Esophagus muscularis mucosa (tissue), 4 donors: ENCODE data around the gene DIP2C. TPM values are rescaled to one million over a fixed set of nuclear protein-coding genes. Genes with fewer than 3 reads are reported as not detected.

Experiments
- DNase-seq: peaks from one replicate; pipeline ENCODE4 v3.0.0-alpha.2; 2017; ENCODE audit errors: extremely low spot score
- H3K27ac ChIP-seq, 4 donors: fragments of 200-600 bp; sonication (generic); replicated peaks in 1 of 4; 1 replicate in 3 of 4; 2 replicates in 1 of 4; pipeline ENCODE4 v1.5.1; 2016 to 2019; ENCODE audit warnings: mild to moderate bottlenecking in 1 of 4
- H3K27me3 ChIP-seq, 4 donors: fragments of 200-600 bp; sonication (generic); one replicate each; pipeline versions ENCODE4 v1.5.1 to v1.6.0; 2016 to 2019
- H3K36me3 ChIP-seq, 4 donors: fragments of 200-600 bp; sonication (generic); one replicate each; pipeline ENCODE4 v1.5.1; 2016 to 2019
- H3K4me1 ChIP-seq, 4 donors: fragments of 200-600 bp; sonication (generic); one replicate each; pipeline ENCODE4 v1.5.1; 2016 to 2019
- H3K4me3 ChIP-seq, 4 donors: fragments of 200-600 bp; sonication (generic); 1 replicate in 2 of 4; 2 replicates in 2 of 4; pipeline ENCODE4 v1.5.1; 2016 to 2019; ENCODE audit warnings: mild to moderate bottlenecking in 4 of 4, moderate library complexity in 1 of 4
- H3K9me3 ChIP-seq, 4 donors: fragments of 200-600 bp; sonication (generic); 1 replicate in 3 of 4; 2 replicates in 1 of 4; pipeline ENCODE4 v1.5.1; 2016 to 2019
- CTCF ChIP-seq, 3 experiments: fragments of 200-600 bp in 2 of 3; fragments of 450-650 bp in 1 of 3; sonication (generic) in 2 of 3; IDR thresholded peaks; one replicate each; pipeline ENCODE4 v1.5.1; 2017 to 2019; ENCODE audit warnings: antibody characterized with exemption in 3 of 3, mild to moderate bottlenecking in 2 of 3, moderate library complexity in 1 of 3
- EP300 ChIP-seq: sonication (generic); formaldehyde crosslinking; IDR thresholded peaks from one replicate; pipeline ENCODE4 v1.6.1; 2017; ENCODE audit warnings: antibody characterized with exemption
- POLR2A ChIP-seq: fragments of 450-650 bp; IDR thresholded peaks from one replicate; pipeline ENCODE4 v1.6.1; 2017; ENCODE audit warnings: antibody characterized with exemption, moderate library complexity, mild to moderate bottlenecking, low read depth
- POLR2AphosphoS5 ChIP-seq, 2 donors: sonication (generic); formaldehyde crosslinking; IDR thresholded peaks; one replicate each; pipeline ENCODE4 v1.6.1; 2017; ENCODE audit warnings: antibody characterized with exemption in 2 of 2
- WGBS: methylation state at CpG from one replicate; pipeline ENCODE4 v1.1.5; 2018; 5-methylcytosine and 5-hydroxymethylcytosine counted together
- intact Hi-C: fragments of 100-400 bp; cut with DNase I; formaldehyde crosslinking; loops from one replicate; pipeline ENCODE4 v1.15.1; 2023
- total RNA-seq, 4 donors: library from RNA; depleted of rRNA; stranded (reverse); fragments of >200 nt; gene quantifications; one replicate each; pipeline versions ENCODE4 v1.1.0 to v1.2.1, GENCODE V29; 2016

Gene DIP2C
- total RNA-seq, 4 donors from 2014 or later = 38.6 to 66.4 (median 55.7) TPM

GRCh38 chr10:504121-504611 is 185.3 kb downstream of the DIP2C start:
- no peak overlapping the region for H3K27ac ChIP-seq
- H3K4me1 ChIP-seq = peaks cover 23 to 60% (median 39%) of the 10 kb centered on the region in 4 donors
- no peaks in the 10 kb centered on the region for H3K9me3 ChIP-seq
- no peaks in the 10 kb centered on the region for H3K27me3 ChIP-seq
- H3K4me3 ChIP-seq = no peak overlapping the region
- 94% methylated on average over 17 of the region's 17 CpGs for WGBS
- peaks cover 0 to 13% (median 4%) of the 10 kb centered on the region in 4 donors for H3K36me3 ChIP-seq
- intact Hi-C loops = no loop called here
- DNase-seq = no peak
- TF ChIP-seq EP300 = no peak
- no peak for TF ChIP-seq CTCF (IDR thresholded peaks at IDR 0.05)
- TF ChIP-seq POLR2AphosphoS5 (IDR thresholded peaks at IDR 0.05) = no peak

- Histone ChIP-seq H3K27me3 (no peaks in the 10 kb centered on the region), H3K4me3 (no peak overlapping the region), H3K27ac (peak overlapping the region in 1 of 4 donors; percentile 93), H3K36me3 (peaks cover 0 to 5% (median under 1%) of the 10 kb centered on the region in 4 donors), H3K9me3 (no peaks in the 10 kb centered on the region), H3K4me1 (peaks cover 25 to 74% (median 56%) of the 10 kb centered on the region in 4 donors)
- intact Hi-C loops = no loop called here
- WGBS = 77% methylated on average over 8 of the region's 8 CpGs
- TF ChIP-seq CTCF (IDR thresholded peaks at IDR 0.05) (no peak), POLR2AphosphoS5 (IDR thresholded peaks at IDR 0.05) (no peak), POLR2A (no peak), EP300 (no peak)
- DNase-seq = no peak
Measured at GRCh38 chr10:501596-501995, 187.9 kb downstream of the DIP2C start.

GRCh38 chr10:500876-501275 is 188.6 kb downstream of the DIP2C start:
- H3K4me1 ChIP-seq = peaks cover 25 to 73% (median 53%) of the 10 kb centered on the region in 4 donors
- no peaks in the 10 kb centered on the region for H3K36me3 ChIP-seq
- peak overlapping the region in 3 of 4 donors; percentile 56 to 93 (median 73) for H3K27ac ChIP-seq
- no peak for TF ChIP-seq POLR2A
- TF ChIP-seq POLR2AphosphoS5 (IDR thresholded peaks at IDR 0.05) = no peak
- TF ChIP-seq EP300 = no peak
- TF ChIP-seq CTCF (IDR thresholded peaks at IDR 0.05) = no peak
- H3K9me3 ChIP-seq = no peaks in the 10 kb centered on the region
- WGBS = 25% methylated on average over 2 of the region's 2 CpGs
- no peak for DNase-seq
- intact Hi-C loops = no loop called here
- no peak overlapping the region for H3K4me3 ChIP-seq
- no peaks in the 10 kb centered on the region for H3K27me3 ChIP-seq

- intact Hi-C loops = no loop called here
- no peaks in the 10 kb centered on the region for H3K27me3 ChIP-seq
- WGBS = 68% methylated on average over 3 of the region's 4 CpGs
- H3K9me3 ChIP-seq = no peaks in the 10 kb centered on the region
- peak overlapping the region; percentile 55 to 93 (median 64) for H3K27ac ChIP-seq
- H3K4me1 ChIP-seq = peaks cover 25 to 70% (median 56%) of the 10 kb centered on the region in 4 donors
- DNase-seq = no peak
- no peak overlapping the region for H3K4me3 ChIP-seq
- no peak for TF ChIP-seq EP300
- TF ChIP-seq POLR2A = no peak
- TF ChIP-seq CTCF (IDR thresholded peaks at IDR 0.05) = no peak
- no peak for TF ChIP-seq POLR2AphosphoS5 (IDR thresholded peaks at IDR 0.05)
- no peaks in the 10 kb centered on the region for H3K36me3 ChIP-seq
Measured at GRCh38 chr10:499991-500390, 189.5 kb downstream of the DIP2C start.
